ENCODE measurements around the gene RGS7BP.

DNA sequence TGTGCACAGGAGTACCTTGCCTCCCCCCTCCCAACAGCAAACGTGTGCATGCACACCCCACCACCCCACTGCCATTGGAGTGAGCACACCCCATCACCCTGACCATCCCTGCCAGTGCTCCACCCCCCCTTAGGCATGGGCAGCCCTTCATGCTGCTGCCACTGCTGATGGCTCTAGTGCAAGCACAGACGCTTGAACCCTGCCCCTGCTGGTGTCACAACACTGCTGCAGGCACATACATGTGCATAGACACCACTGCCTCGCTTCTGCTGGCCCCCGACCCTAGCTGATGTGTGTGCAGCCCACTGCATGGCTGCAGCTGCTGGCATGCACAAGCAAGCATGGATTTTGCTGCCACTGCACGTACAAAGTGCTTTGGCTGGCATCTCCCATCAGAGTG, 16.0 kb upstream of the RGS7BP start:
- TF ChIP-seq, protein P1, sequence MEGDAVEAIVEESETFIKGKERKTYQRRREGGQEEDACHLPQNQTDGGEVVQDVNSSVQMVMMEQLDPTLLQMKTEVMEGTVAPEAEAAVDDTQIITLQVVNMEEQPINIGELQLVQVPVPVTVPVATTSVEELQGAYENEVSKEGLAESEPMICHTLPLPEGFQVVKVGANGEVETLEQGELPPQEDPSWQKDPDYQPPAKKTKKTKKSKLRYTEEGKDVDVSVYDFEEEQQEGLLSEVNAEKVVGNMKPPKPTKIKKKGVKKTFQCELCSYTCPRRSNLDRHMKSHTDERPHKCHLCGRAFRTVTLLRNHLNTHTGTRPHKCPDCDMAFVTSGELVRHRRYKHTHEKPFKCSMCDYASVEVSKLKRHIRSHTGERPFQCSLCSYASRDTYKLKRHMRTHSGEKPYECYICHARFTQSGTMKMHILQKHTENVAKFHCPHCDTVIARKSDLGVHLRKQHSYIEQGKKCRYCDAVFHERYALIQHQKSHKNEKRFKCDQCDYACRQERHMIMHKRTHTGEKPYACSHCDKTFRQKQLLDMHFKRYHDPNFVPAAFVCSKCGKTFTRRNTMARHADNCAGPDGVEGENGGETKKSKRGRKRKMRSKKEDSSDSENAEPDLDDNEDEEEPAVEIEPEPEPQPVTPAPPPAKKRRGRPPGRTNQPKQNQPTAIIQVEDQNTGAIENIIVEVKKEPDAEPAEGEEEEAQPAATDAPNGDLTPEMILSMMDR (IDR thresholded peaks at IDR 0.05), result no peak
- TF ChIP-seq POLR2A (IDR thresholded peaks at IDR 0.05), result no peak

Data from testis (tissue), 2 donors.